ENCODE results near the gene CDH4. TPM values are rescaled to one million over a fixed set of nuclear protein-coding genes. Genes with fewer than 3 reads are reported as not detected.

CDH4 gene
- total and polyA plus RNA-seq, 2 of the 4 experiments (the other 2 are of a cell fraction), result 1.6 to 3.5 TPM

DNA sequence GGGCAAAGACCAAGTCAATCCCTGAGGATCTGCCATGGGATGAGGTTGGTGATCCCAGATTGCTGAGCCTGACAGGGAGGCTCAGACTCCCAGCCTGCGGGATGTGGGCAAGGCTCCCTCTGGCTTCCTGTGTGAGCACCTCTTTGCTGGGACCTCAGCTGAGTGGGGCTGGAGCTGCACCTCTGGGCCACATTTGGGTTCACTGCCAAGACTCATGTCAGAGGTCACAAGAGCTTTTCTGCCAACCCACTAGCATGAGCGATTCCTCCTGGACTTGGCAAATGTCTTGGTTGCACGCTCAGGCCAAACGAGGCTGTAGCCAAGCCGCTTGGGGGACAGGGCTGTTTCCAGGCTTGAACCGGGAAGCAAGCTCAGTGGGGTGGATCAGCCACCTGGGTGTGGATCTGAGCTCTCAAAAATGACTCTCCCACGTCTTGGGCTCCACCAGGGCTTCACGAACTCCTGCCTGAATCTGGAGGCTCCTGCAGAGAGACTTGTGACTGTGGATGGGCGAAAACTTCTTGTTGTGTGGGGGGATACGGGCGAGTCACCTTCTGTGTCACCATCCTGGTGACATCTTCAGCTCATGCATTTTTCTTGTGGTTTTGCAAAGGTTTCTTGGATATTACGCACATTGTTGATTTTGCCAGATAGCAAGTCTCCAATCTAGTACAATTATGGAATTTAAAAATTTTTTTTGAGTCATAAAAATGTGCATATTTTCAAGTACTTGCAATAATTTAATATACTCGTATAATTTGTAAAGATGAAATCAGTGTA is 359.5 kb downstream of the CDH4 start:
- Histone ChIP-seq H3K4me2 (ENCODE audit: low read depth, low read length) (no peak overlapping the region), H4K5ac (ENCODE audit: low read depth, low read length) (no peak overlapping the region), H3K79me1 (ENCODE audit: low read depth in 1 of 2, low read length in 2 of 2) (no peaks in the 10 kb centered on the region), H3K27ac (ENCODE audit: insufficient read depth, low read length) (no peak overlapping the region), H3K36me3 (ENCODE audit: control insufficient read depth, insufficient read depth, low read length) (no peaks in the 10 kb centered on the region), H2BK120ac (ENCODE audit: low read depth, low read length) (no peak overlapping the region), H4K20me1 (ENCODE audit: insufficient read depth, low read length) (no peaks in the 10 kb centered on the region), H3K9me1 (ENCODE audit: insufficient read depth, low read length) (no peaks in the 10 kb centered on the region), H2BK20ac (ENCODE audit: low read depth, low read length) (no peak overlapping the region), H3K23ac (ENCODE audit: low read depth, low read length) (no peak overlapping the region), H3K14ac (replicated peaks; ENCODE audit: low read depth, low read length) (no peak overlapping the region), H2AFZ (replicated peaks; ENCODE audit: low read length, poor library complexity) (no peak overlapping the region), H4K8ac (ENCODE audit: low read depth in 2 of 2, low read length in 2 of 2) (no peak overlapping the region), H3K4me1 (ENCODE audit: control insufficient read depth, insufficient read depth, low read length) (no peaks in the 10 kb centered on the region), H3K18ac (ENCODE audit: low read depth, low read length) (no peak overlapping the region), H3K9me3 (ENCODE audit: control insufficient read depth, insufficient read depth, low read length) (no peaks in the 10 kb centered on the region; the same call in 1 of the 2 replicates), H3K56ac (ENCODE audit: extremely low read depth, insufficient read depth, low read length) (no peak overlapping the region), H3K9ac (ENCODE audit: low read depth, low read length) (no peak overlapping the region), H2AK5ac (ENCODE audit: low read depth, low read length) (no peak overlapping the region), H2AK9ac (replicated peaks; ENCODE audit: low read depth, low read length, poor library complexity) (no peak overlapping the region), H3K4ac (ENCODE audit: low read depth, low read length) (no peak overlapping the region), H3K27me3 (ENCODE audit: control insufficient read depth, insufficient read depth, low read length) (no peaks in the 10 kb centered on the region), H3K4me3 (ENCODE audit: insufficient read depth, low read depth, low read length) (no peak overlapping the region), H2BK15ac (ENCODE audit: low read depth, low read length) (no peak overlapping the region), H2BK5ac (ENCODE audit: low read depth, low read length, poor library complexity, severe bottlenecking) (no peak overlapping the region), H4K91ac (ENCODE audit: insufficient read depth, low read depth, low read length) (no peak overlapping the region)
- TF ChIP-seq, protein P1, sequence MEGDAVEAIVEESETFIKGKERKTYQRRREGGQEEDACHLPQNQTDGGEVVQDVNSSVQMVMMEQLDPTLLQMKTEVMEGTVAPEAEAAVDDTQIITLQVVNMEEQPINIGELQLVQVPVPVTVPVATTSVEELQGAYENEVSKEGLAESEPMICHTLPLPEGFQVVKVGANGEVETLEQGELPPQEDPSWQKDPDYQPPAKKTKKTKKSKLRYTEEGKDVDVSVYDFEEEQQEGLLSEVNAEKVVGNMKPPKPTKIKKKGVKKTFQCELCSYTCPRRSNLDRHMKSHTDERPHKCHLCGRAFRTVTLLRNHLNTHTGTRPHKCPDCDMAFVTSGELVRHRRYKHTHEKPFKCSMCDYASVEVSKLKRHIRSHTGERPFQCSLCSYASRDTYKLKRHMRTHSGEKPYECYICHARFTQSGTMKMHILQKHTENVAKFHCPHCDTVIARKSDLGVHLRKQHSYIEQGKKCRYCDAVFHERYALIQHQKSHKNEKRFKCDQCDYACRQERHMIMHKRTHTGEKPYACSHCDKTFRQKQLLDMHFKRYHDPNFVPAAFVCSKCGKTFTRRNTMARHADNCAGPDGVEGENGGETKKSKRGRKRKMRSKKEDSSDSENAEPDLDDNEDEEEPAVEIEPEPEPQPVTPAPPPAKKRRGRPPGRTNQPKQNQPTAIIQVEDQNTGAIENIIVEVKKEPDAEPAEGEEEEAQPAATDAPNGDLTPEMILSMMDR (conservative IDR thresholded peaks at IDR 0.05; ENCODE audit: low read depth, low read length), result no peak
- TF ChIP-seq MXI1 (IDR thresholded peaks at IDR 0.05; ENCODE audit: borderline replicate concordance, low read depth, low read length), result no peak
- TF ChIP-seq MAZ (IDR thresholded peaks at IDR 0.05; ENCODE audit: borderline replicate concordance, low read depth, low read length), result no peak
- no peak for TF ChIP-seq RFX5 (IDR thresholded peaks at IDR 0.05; ENCODE audit: low read depth, low read length)
- no peak for TF ChIP-seq CEBPB (IDR thresholded peaks at IDR 0.05; ENCODE audit: low read depth, low read length)
- TF ChIP-seq, protein P2, sequence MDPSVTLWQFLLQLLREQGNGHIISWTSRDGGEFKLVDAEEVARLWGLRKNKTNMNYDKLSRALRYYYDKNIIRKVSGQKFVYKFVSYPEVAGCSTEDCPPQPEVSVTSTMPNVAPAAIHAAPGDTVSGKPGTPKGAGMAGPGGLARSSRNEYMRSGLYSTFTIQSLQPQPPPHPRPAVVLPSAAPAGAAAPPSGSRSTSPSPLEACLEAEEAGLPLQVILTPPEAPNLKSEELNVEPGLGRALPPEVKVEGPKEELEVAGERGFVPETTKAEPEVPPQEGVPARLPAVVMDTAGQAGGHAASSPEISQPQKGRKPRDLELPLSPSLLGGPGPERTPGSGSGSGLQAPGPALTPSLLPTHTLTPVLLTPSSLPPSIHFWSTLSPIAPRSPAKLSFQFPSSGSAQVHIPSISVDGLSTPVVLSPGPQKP (IDR thresholded peaks at IDR 0.05; ENCODE audit: borderline replicate concordance, low read depth, low read length), result no peak
- TF ChIP-seq POLR2A (IDR thresholded peaks at IDR 0.05; ENCODE audit: low read depth, low read length), result no peak
- TF ChIP-seq RCOR1 (IDR thresholded peaks at IDR 0.05; ENCODE audit: insufficient replicate concordance, low read length), result no peak
- no peak for TF ChIP-seq BHLHE40 (IDR thresholded peaks at IDR 0.05; ENCODE audit: low read depth, low read length)
- no peak for TF ChIP-seq RAD21 (IDR thresholded peaks at IDR 0.05; ENCODE audit: low read length)
- TF ChIP-seq FOS (IDR thresholded peaks at IDR 0.05; ENCODE audit: low read depth, low read length), result no peak
- TF ChIP-seq, protein P3, sequence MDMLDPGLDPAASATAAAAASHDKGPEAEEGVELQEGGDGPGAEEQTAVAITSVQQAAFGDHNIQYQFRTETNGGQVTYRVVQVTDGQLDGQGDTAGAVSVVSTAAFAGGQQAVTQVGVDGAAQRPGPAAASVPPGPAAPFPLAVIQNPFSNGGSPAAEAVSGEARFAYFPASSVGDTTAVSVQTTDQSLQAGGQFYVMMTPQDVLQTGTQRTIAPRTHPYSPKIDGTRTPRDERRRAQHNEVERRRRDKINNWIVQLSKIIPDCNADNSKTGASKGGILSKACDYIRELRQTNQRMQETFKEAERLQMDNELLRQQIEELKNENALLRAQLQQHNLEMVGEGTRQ (IDR thresholded peaks at IDR 0.05; ENCODE audit: low read depth, low read length), result no peak
- TF ChIP-seq CHD1 (IDR thresholded peaks at IDR 0.05; ENCODE audit: low read depth, low read length), result no peak
- no peak for TF ChIP-seq SMC3 (IDR thresholded peaks at IDR 0.05; ENCODE audit: low read depth, low read length)
- TF ChIP-seq MAFK (IDR thresholded peaks at IDR 0.05; ENCODE audit: low read depth, low read length), result no peak
- TF ChIP-seq NFE2L2 (IDR thresholded peaks at IDR 0.05; ENCODE audit: low read depth, low read length), result no peak
- intact Hi-C loops (cut with micrococcal nuclease) (no loop called here), in situ Hi-C loops (cut with MboI; ENCODE audit: low sequenced_read_pairs) (no loop called here), dilution Hi-C loops (cut with HindIII; ENCODE audit: low sequenced_read_pairs, unreplicated experiment) (no loop called here)
- ATAC-seq (ENCODE audit: low read depth) (no peak), DNase-seq (peak; percentile 18)
- POLR2A ChIA-PET (ENCODE audit: unreplicated experiment), result no interaction called here
- CTCF ChIA-PET, result no interaction called here
- no TSS peak for BruUV-seq (replicated peaks)
- no CpG with 5 or more reads among the region's 13 CpGs for WGBS, 2 experiments (ENCODE audit: extremely low coverage in 2 of 2, insufficient read length in 1 of 2)

All from IMR-90 (cell line).